Astrocyte (in vitro differentiated cells and primary cell): ENCODE measurements around the gene STARD8. TPM values are rescaled to one million over a fixed set of nuclear protein-coding genes. Genes with fewer than 3 reads are reported as not detected.

Experiments
- DNase-seq: peaks from one replicate; pipeline ENCODE4 v3.0.0-alpha.2; 2010; ENCODE audit warnings: low read depth
- FAIRE-seq: peaks from 2 replicates; lab custom pipeline; 2011; peaks lifted over from hg19 to GRCh38; lab: Jason Lieb, UNC
- H2AFZ ChIP-seq: 2 replicates; pipeline ENCODE4 v1.6.0; 2012; ENCODE audit warnings: low read depth, low read length, inconsistent platforms
- H3K27ac ChIP-seq: 2 replicates; pipeline ENCODE4 v1.5.1; 2011; ENCODE audit warnings: low read depth, low read length, inconsistent platforms
- H3K27me3 ChIP-seq: 2 replicates; pipeline ENCODE4 v1.6.0; 2011; ENCODE audit warnings: low read length, inconsistent platforms; ENCODE audit not compliant: insufficient read depth
- H3K36me3 ChIP-seq: 2 replicates; pipeline ENCODE4 v1.5.1; 2011; ENCODE audit warnings: low read length, inconsistent platforms; ENCODE audit not compliant: insufficient read depth
- H3K4me1 ChIP-seq: 2 replicates; pipeline ENCODE4 v1.5.1; 2011; ENCODE audit warnings: low read length, inconsistent platforms; ENCODE audit not compliant: insufficient read depth
- H3K4me2 ChIP-seq: 2 replicates; pipeline ENCODE4 v1.6.0; 2012; ENCODE audit warnings: low read length, inconsistent platforms
- H3K4me3 ChIP-seq: 2 replicates; pipeline ENCODE4 v1.5.1; 2011; ENCODE audit warnings: low read depth, mild to moderate bottlenecking, low read length, inconsistent platforms; ENCODE audit not compliant: insufficient read depth
- H3K79me2 ChIP-seq: 2 replicates; pipeline ENCODE4 v1.6.0; 2012; ENCODE audit warnings: mild to moderate bottlenecking, low read length, inconsistent platforms; ENCODE audit not compliant: insufficient read depth
- H3K9ac ChIP-seq: 2 replicates; pipeline ENCODE4 v1.6.0; 2012; ENCODE audit warnings: mild to moderate bottlenecking, low read length, inconsistent platforms
- H3K9me3 ChIP-seq: 2 replicates; pipeline ENCODE4 v1.5.1; 2012; ENCODE audit warnings: low read depth, mild to moderate bottlenecking, low read length, inconsistent platforms; ENCODE audit not compliant: insufficient read depth
- H4K20me1 ChIP-seq: 2 replicates; pipeline ENCODE4 v1.6.0; 2012; ENCODE audit warnings: low read length, inconsistent platforms; ENCODE audit not compliant: insufficient read depth
- H3K27ac Mint-ChIP-seq: one replicate; pipeline ENCODE4 v1.8.0; 2021; ENCODE audit warnings: mild to moderate bottlenecking, mixed read lengths; ENCODE audit not compliant: unreplicated experiment
- H3K27me3 Mint-ChIP-seq: one replicate; pipeline ENCODE4 v1.8.0; 2021; ENCODE audit warnings: low read depth, mixed read lengths; ENCODE audit not compliant: unreplicated experiment
- H3K36me3 Mint-ChIP-seq: one replicate; pipeline ENCODE4 v1.8.0; 2021; ENCODE audit warnings: low read depth, mixed read lengths; ENCODE audit not compliant: unreplicated experiment
- H3K4me1 Mint-ChIP-seq: one replicate; pipeline ENCODE4 v1.8.0; 2021; ENCODE audit warnings: low read depth, mixed read lengths; ENCODE audit not compliant: unreplicated experiment
- H3K4me3 Mint-ChIP-seq: one replicate; pipeline ENCODE4 v1.8.0; 2021; ENCODE audit warnings: mild to moderate bottlenecking, moderate library complexity, mixed read lengths; ENCODE audit not compliant: unreplicated experiment
- H3K9me3 Mint-ChIP-seq: one replicate; pipeline ENCODE4 v1.8.0; 2021; ENCODE audit warnings: mild to moderate bottlenecking, mixed read lengths; ENCODE audit not compliant: unreplicated experiment
- EZH2 ChIP-seq: IDR thresholded peaks from 2 replicates; pipeline ENCODE4 v1.6.1; 2012; ENCODE audit warnings: mild to moderate bottlenecking, low read length, inconsistent platforms; ENCODE audit not compliant: insufficient read depth
- total RNA-seq: library from RNA; stranded (reverse); gene quantifications from 2 replicates; pipeline ENCODE4 v1.2.1, GENCODE V29; 2021
- TF ChIP-seq, protein P1 (sequence below): IDR thresholded peaks from 2 replicates; pipeline ENCODE4 v1.5.1; 2011; ENCODE audit warnings: low read depth, mild to moderate bottlenecking, inconsistent platforms, low read length, moderate library complexity; ENCODE audit not compliant: insufficient read depth

Gene STARD8
- total RNA-seq, 1 donor from 2014 or later = 1.3 TPM

DNA sequence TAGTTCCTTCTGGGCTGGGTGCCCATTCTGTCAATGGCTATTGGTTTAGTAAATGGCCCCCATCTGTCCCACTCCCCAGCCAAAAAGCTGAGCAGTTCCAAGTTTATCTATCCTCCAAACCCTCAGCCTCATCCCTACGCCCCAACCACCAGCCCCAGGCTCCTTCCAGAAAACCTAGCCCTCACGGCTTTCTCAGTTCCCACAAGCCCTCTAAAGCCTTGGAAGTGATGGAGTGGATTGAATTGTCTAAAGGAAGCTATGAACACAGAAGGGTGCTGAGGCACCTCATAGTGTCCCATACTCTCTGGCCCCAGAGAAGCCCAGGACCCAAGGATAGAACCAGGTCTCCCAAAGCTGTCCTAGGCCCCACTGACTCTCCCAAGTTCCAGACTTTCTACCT is 105.8 kb downstream of the STARD8 start:
- Histone ChIP-seq H3K79me2 (no peaks in the 10 kb centered on the region), H2AFZ (no peak overlapping the region), H3K4me3 (no peak overlapping the region), H3K9me3 (no peaks in the 10 kb centered on the region), H3K4me2 (no peak overlapping the region), H3K27me3 (no peaks in the 10 kb centered on the region), H3K4me1 (no peaks in the 10 kb centered on the region), H3K27ac (no peak overlapping the region), H3K36me3 (no peaks in the 10 kb centered on the region), H4K20me1 (no peaks in the 10 kb centered on the region), H3K9ac (no peak overlapping the region)
- no peak for TF ChIP-seq EZH2
- TF ChIP-seq, protein P1, sequence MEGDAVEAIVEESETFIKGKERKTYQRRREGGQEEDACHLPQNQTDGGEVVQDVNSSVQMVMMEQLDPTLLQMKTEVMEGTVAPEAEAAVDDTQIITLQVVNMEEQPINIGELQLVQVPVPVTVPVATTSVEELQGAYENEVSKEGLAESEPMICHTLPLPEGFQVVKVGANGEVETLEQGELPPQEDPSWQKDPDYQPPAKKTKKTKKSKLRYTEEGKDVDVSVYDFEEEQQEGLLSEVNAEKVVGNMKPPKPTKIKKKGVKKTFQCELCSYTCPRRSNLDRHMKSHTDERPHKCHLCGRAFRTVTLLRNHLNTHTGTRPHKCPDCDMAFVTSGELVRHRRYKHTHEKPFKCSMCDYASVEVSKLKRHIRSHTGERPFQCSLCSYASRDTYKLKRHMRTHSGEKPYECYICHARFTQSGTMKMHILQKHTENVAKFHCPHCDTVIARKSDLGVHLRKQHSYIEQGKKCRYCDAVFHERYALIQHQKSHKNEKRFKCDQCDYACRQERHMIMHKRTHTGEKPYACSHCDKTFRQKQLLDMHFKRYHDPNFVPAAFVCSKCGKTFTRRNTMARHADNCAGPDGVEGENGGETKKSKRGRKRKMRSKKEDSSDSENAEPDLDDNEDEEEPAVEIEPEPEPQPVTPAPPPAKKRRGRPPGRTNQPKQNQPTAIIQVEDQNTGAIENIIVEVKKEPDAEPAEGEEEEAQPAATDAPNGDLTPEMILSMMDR = no peak
- H3K4me1 Mint-ChIP-seq = no peaks in the 10 kb centered on the region
- no peaks in the 10 kb centered on the region for H3K36me3 Mint-ChIP-seq
- DNase-seq = no peak
- H3K4me3 Mint-ChIP-seq = no peak overlapping the region
- no peak overlapping the region for H3K27ac Mint-ChIP-seq
- no peaks in the 10 kb centered on the region for H3K9me3 Mint-ChIP-seq
- no peak for FAIRE-seq
- H3K27me3 Mint-ChIP-seq = peaks cover 6% of the 10 kb centered on the region

DNA sequence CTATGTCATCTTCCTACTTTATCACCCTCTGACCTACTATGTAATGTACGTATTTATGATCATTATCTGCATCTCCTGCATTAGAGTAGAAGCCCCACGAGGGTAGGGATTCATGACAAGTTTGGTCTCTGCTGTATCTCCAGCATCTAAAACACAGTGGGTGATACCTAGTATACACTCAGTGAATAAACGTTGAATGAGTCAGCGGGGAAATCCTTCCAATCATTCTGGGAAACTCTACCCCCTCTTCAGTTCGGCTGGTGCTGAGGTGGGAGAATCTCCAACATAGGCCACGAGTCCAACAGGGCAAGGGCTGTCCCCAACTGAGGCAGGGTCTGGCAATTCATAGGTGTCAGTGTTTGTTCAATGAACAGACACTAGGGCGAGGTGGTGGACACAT is 106.9 kb downstream of the STARD8 start:
- H3K9me3 Mint-ChIP-seq = no peaks in the 10 kb centered on the region
- H3K27me3 Mint-ChIP-seq = peaks cover 6% of the 10 kb centered on the region
- Histone ChIP-seq H3K4me3 (no peak overlapping the region), H4K20me1 (no peaks in the 10 kb centered on the region), H3K4me2 (no peak overlapping the region), H3K4me1 (no peaks in the 10 kb centered on the region), H3K9ac (no peak overlapping the region), H2AFZ (no peak overlapping the region), H3K27me3 (no peaks in the 10 kb centered on the region), H3K27ac (no peak overlapping the region), H3K36me3 (no peaks in the 10 kb centered on the region), H3K9me3 (no peaks in the 10 kb centered on the region), H3K79me2 (no peaks in the 10 kb centered on the region)
- no peak for DNase-seq
- no peak overlapping the region for H3K4me3 Mint-ChIP-seq
- TF ChIP-seq, protein P1 = no peak
- TF ChIP-seq EZH2 = no peak
- FAIRE-seq = no peak
- no peaks in the 10 kb centered on the region for H3K36me3 Mint-ChIP-seq
- no peak overlapping the region for H3K27ac Mint-ChIP-seq
- H3K4me1 Mint-ChIP-seq = no peaks in the 10 kb centered on the region

DNA sequence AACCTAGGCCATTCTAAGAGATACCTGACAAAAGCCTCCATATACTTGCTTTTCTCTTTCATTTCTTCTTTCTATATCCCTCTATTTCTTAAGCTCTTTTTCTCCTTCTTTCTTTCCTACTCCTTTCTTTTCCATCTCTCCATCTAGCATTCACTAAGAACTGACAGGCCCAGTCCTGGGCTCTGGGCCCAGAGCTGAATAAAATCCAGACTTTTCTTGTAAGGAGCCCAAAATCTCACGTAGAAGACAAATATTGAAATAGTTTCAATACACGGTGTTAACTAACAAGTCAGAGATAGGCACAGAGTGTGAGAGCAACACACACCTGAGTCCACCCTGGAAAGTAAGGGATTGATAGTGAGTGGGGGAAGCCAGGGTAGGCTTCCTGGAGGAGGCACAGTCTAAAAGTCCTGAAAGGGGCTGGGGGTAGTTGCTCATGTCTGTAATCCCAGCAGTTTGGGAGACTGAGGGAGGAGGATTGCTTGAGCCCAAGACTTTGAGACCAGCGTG is 108.2 kb downstream of the STARD8 start:
- Mint-ChIP-seq H3K9me3 (no peaks in the 10 kb centered on the region), H3K27ac (no peak overlapping the region), H3K4me1 (no peaks in the 10 kb centered on the region), H3K27me3 (peaks cover 4% of the 10 kb centered on the region), H3K36me3 (no peaks in the 10 kb centered on the region), H3K4me3 (no peak overlapping the region)
- no peaks in the 10 kb centered on the region for H3K4me1 ChIP-seq
- H3K27me3 ChIP-seq = no peaks in the 10 kb centered on the region
- DNase-seq (no peak), FAIRE-seq (no peak)
- TF ChIP-seq, protein P1 = no peak
- TF ChIP-seq EZH2 = no peak
- no peak overlapping the region for H3K4me3 ChIP-seq
- no peaks in the 10 kb centered on the region for H3K36me3 ChIP-seq
- H3K4me2 ChIP-seq = no peak overlapping the region
- no peak overlapping the region for H3K27ac ChIP-seq
- H4K20me1 ChIP-seq = no peaks in the 10 kb centered on the region
- no peak overlapping the region for H2AFZ ChIP-seq
- H3K9ac ChIP-seq = no peak overlapping the region
- no peaks in the 10 kb centered on the region for H3K9me3 ChIP-seq
- no peaks in the 10 kb centered on the region for H3K79me2 ChIP-seq
